Effector memory CD4-positive, alpha-beta T cell (primary cell): Measurements from ENCODE around the gene TFEB.
"Not testable (repeated sequence)": the region's sequence is repeated elsewhere in the genome, so short reads cannot be mapped to it uniquely, and the experiment has no call there.

Source experiments
- DNase-seq, 3 donors: peaks; one replicate each; pipeline ENCODE4 v3.0.0-alpha.2; 2020
- H3K27ac ChIP-seq: 2 replicates; pipeline ENCODE4 v1.7.0; 2013; ENCODE audit warnings: mild to moderate bottlenecking, low read length, moderate library complexity; ENCODE audit not compliant: insufficient read depth, poor library complexity, severe bottlenecking
- H3K27me3 ChIP-seq: replicated peaks from 2 replicates; pipeline ENCODE4 v1.7.0; 2013; ENCODE audit warnings: mild to moderate bottlenecking, low read length; ENCODE audit not compliant: insufficient read depth, control insufficient read depth, poor library complexity, severe bottlenecking
- H3K36me3 ChIP-seq: 2 replicates; pipeline ENCODE4 v1.7.0; 2013; ENCODE audit warnings: mild to moderate bottlenecking, low read length, moderate library complexity; ENCODE audit not compliant: control insufficient read depth, insufficient read depth
- H3K4me1 ChIP-seq: 2 replicates; pipeline ENCODE4 v1.7.0; 2013; ENCODE audit warnings: low read length, mild to moderate bottlenecking; ENCODE audit not compliant: control insufficient read depth, insufficient read depth, poor library complexity, severe bottlenecking
- H3K4me3 ChIP-seq: 2 replicates; pipeline ENCODE4 v1.7.0; 2013; ENCODE audit warnings: low read length, low read depth, mild to moderate bottlenecking; ENCODE audit not compliant: insufficient read depth, poor library complexity, severe bottlenecking
- H3K9me3 ChIP-seq: 2 replicates; pipeline ENCODE4 v1.7.0; 2013; ENCODE audit warnings: mild to moderate bottlenecking, low read length, moderate library complexity; ENCODE audit not compliant: control insufficient read depth

The TFEB gene

GRCh38 chr6:41766043-41766664 lies 30.7 kb upstream of the TFEB start:
- H3K4me1 ChIP-seq, H3K9me3 ChIP-seq, H3K36me3 ChIP-seq, H3K4me3 ChIP-seq, H3K27ac ChIP-seq, H3K27me3 ChIP-seq, DNase-seq: not testable (repeated sequence)

- DNase-seq = no peak
- Histone ChIP-seq H3K4me1 (no peaks in the 10 kb centered on the region), H3K27ac (no peak overlapping the region), H3K27me3 (no peaks in the 10 kb centered on the region), H3K9me3 (no peaks in the 10 kb centered on the region), H3K4me3 (no peak overlapping the region), H3K36me3 (no peaks in the 10 kb centered on the region)
These were observed 28.1 kb upstream of the TFEB start for GRCh38 chr6:41763470-41763869.

- Histone ChIP-seq H3K36me3 (no peaks in the 10 kb centered on the region), H3K27ac (no peak overlapping the region), H3K4me1 (no peaks in the 10 kb centered on the region), H3K9me3 (no peaks in the 10 kb centered on the region), H3K4me3 (no peak overlapping the region), H3K27me3 (no peaks in the 10 kb centered on the region)
- no peak for DNase-seq
These were observed 24.6 kb upstream of the TFEB start for GRCh38 chr6:41759905-41760579.

GRCh38 chr6:41759106-41759904 lies 23.9 kb upstream of the TFEB start:
- H3K4me1 ChIP-seq = no peaks in the 10 kb centered on the region
- no peaks in the 10 kb centered on the region for H3K9me3 ChIP-seq
- no peak for DNase-seq
- no peak overlapping the region for H3K4me3 ChIP-seq
- H3K36me3 ChIP-seq = no peaks in the 10 kb centered on the region
- no peaks in the 10 kb centered on the region for H3K27me3 ChIP-seq
- no peak overlapping the region for H3K27ac ChIP-seq

GRCh38 chr6:41758641-41759035 lies 23.2 kb upstream of the TFEB start:
- H3K27ac ChIP-seq = no peak overlapping the region
- no peaks in the 10 kb centered on the region for H3K9me3 ChIP-seq
- H3K27me3 ChIP-seq = no peaks in the 10 kb centered on the region
- H3K4me1 ChIP-seq = no peaks in the 10 kb centered on the region
- H3K36me3 ChIP-seq = no peaks in the 10 kb centered on the region
- no peak overlapping the region for H3K4me3 ChIP-seq
- DNase-seq = no peak

GRCh38 chr6:41757931-41758640 lies 22.7 kb upstream of the TFEB start:
- H3K27ac ChIP-seq = no peak overlapping the region
- no peaks in the 10 kb centered on the region for H3K36me3 ChIP-seq
- no peaks in the 10 kb centered on the region for H3K9me3 ChIP-seq
- no peak overlapping the region for H3K4me3 ChIP-seq
- no peaks in the 10 kb centered on the region for H3K27me3 ChIP-seq
- DNase-seq = no peak
- no peaks in the 10 kb centered on the region for H3K4me1 ChIP-seq

GRCh38 chr6:41757271-41757670 lies 21.9 kb upstream of the TFEB start:
- Histone ChIP-seq H3K27me3 (no peaks in the 10 kb centered on the region), H3K4me3 (no peak overlapping the region), H3K27ac (no peak overlapping the region), H3K9me3 (no peaks in the 10 kb centered on the region), H3K36me3 (no peaks in the 10 kb centered on the region), H3K4me1 (no peaks in the 10 kb centered on the region)
- no peak for DNase-seq

GRCh38 chr6:41756354-41756753 lies 20.9 kb upstream of the TFEB start:
- no peaks in the 10 kb centered on the region for H3K9me3 ChIP-seq
- no peak overlapping the region for H3K4me3 ChIP-seq
- no peak overlapping the region for H3K27ac ChIP-seq
- H3K27me3 ChIP-seq = no peaks in the 10 kb centered on the region
- H3K4me1 ChIP-seq = no peaks in the 10 kb centered on the region
- DNase-seq = no peak
- H3K36me3 ChIP-seq = no peaks in the 10 kb centered on the region

- no peaks in the 10 kb centered on the region for H3K27me3 ChIP-seq
- no peak overlapping the region for H3K27ac ChIP-seq
- H3K9me3 ChIP-seq = no peaks in the 10 kb centered on the region
- H3K36me3 ChIP-seq = no peaks in the 10 kb centered on the region
- no peaks in the 10 kb centered on the region for H3K4me1 ChIP-seq
- DNase-seq = no peak
- H3K4me3 ChIP-seq = no peak overlapping the region
These were observed 20.5 kb upstream of the TFEB start for GRCh38 chr6:41755895-41756294.
